ENCODE data around the gene SKAP2.

The SKAP2 gene

DNA sequence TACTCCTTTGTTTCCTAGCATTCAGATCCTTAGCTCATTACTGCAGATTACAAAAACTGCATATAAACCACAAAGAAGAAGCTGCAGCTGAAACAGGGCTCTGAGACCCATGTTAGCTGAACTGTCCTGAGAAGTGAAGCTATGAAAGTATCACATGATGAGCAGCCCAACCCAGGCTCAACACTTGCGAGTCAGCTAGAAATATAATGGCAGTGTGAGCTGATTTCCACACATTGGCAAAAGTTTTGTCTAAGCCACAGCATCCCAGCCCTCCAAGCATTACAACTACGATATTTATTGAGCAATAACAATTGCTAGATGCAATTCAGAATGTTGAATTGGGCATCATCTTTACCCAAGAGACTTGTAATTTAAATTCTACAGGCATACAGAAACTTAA is 34.5 kb upstream of the SKAP2 start:
- H3K4me3 ChIP-seq (ENCODE audit: low read depth, low read length), result no peak overlapping the region

GRCh38 chr7:26897928-26898327 is 33.5 kb upstream of the SKAP2 start:
- TF ChIP-seq, protein P1, sequence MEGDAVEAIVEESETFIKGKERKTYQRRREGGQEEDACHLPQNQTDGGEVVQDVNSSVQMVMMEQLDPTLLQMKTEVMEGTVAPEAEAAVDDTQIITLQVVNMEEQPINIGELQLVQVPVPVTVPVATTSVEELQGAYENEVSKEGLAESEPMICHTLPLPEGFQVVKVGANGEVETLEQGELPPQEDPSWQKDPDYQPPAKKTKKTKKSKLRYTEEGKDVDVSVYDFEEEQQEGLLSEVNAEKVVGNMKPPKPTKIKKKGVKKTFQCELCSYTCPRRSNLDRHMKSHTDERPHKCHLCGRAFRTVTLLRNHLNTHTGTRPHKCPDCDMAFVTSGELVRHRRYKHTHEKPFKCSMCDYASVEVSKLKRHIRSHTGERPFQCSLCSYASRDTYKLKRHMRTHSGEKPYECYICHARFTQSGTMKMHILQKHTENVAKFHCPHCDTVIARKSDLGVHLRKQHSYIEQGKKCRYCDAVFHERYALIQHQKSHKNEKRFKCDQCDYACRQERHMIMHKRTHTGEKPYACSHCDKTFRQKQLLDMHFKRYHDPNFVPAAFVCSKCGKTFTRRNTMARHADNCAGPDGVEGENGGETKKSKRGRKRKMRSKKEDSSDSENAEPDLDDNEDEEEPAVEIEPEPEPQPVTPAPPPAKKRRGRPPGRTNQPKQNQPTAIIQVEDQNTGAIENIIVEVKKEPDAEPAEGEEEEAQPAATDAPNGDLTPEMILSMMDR (IDR thresholded peaks at IDR 0.05; ENCODE audit: low read depth, low read length, missing control alignments), result no peak
- no peak overlapping the region for H3K4me3 ChIP-seq (ENCODE audit: low read depth, low read length)
- DNase-seq (ENCODE audit: low read depth), result no peak

More for the DNA sequence above, 34.5 kb upstream of the SKAP2 start:
- TF ChIP-seq, protein P1 (IDR thresholded peaks at IDR 0.05; ENCODE audit: low read depth, low read length, missing control alignments), result no peak
- no peak for DNase-seq (ENCODE audit: low read depth)

GRCh38 chr7:26891400-26892350 is 27.3 kb upstream of the SKAP2 start:
- H3K4me3 ChIP-seq (ENCODE audit: low read depth, low read length), result no peak overlapping the region
- TF ChIP-seq, protein P1 (IDR thresholded peaks at IDR 0.05; ENCODE audit: low read depth, low read length, missing control alignments), result no peak
- no peak for DNase-seq (ENCODE audit: low read depth)

GRCh38 chr7:26880852-26881251 is 16.5 kb upstream of the SKAP2 start:
- DNase-seq (ENCODE audit: low read depth), result no peak
- H3K4me3 ChIP-seq (ENCODE audit: low read depth, low read length), result no peak overlapping the region
- TF ChIP-seq, protein P1 (IDR thresholded peaks at IDR 0.05; ENCODE audit: low read depth, low read length, missing control alignments), result no peak

DNA sequence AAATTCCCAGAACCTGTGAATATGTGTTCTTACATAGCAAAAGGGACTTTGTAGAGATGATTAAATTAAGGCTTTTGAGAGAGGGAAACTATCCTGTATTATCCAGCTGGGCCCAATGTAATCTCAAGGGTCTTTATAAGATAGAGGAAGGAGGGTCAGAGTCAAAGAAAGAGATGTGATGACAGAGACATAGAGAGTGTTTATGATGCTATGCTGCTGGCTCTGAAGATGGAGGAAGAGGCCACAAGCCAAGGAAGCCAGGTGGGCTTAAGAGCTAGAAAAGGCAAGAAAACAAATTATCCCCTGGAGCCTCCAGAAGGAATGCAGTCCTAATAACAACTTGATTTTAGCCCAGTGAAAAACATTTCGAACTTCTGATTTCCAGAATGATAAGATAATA is 15.3 kb upstream of the SKAP2 start:
- DNase-seq (ENCODE audit: low read depth), result no peak
- no peak overlapping the region for H3K4me3 ChIP-seq (ENCODE audit: low read depth, low read length)
- TF ChIP-seq, protein P1 (IDR thresholded peaks at IDR 0.05; ENCODE audit: low read depth, low read length, missing control alignments), result no peak

- DNase-seq (ENCODE audit: low read depth), result no peak
- TF ChIP-seq, protein P1 (IDR thresholded peaks at IDR 0.05; ENCODE audit: low read depth, low read length, missing control alignments), result no peak
- no peak overlapping the region for H3K4me3 ChIP-seq (ENCODE audit: low read depth, low read length)
Measured at GRCh38 chr7:26868841-26869495, 4.6 kb upstream of the SKAP2 start.

All from GM12864 (cell line).